GM12878 (cell line): ENCODE data around the gene IL4I1. TPM values are rescaled to one million over a fixed set of nuclear protein-coding genes. Genes with fewer than 3 reads are reported as not detected.

Experiments
- CBFB ChIP-seq: IDR thresholded peaks from 2 replicates; pipeline ENCODE4 v1.6.1; 2016; ENCODE audit warnings: antibody characterized with exemption, low read depth
- CBX3 ChIP-seq: fragments of 200-600 bp; sonication (generic); IDR thresholded peaks from 2 replicates; pipeline ENCODE4 v1.6.1; 2016; ENCODE audit warnings: low read depth, borderline replicate concordance
- CREM ChIP-seq: IDR thresholded peaks from 2 replicates; pipeline ENCODE4 v1.6.1; 2014; ENCODE audit warnings: antibody characterized with exemption, low read depth
- E2F4 ChIP-seq: IDR thresholded peaks from 2 replicates; pipeline ENCODE4 v1.6.1; 2012; ENCODE audit warnings: low read depth, low read length, improper control_type of control experiment
- EED ChIP-seq: sonication (generic); IDR thresholded peaks from 2 replicates; pipeline ENCODE4 v1.6.1; 2016; ENCODE audit warnings: antibody characterized with exemption, low read depth
- EP300 ChIP-seq, 2 experiments: fragments of 150-350 bp in 1 of 2; IDR thresholded peaks; 2 replicates each; pipeline ENCODE4 v1.6.1; 2011 to 2012; ENCODE audit warnings: low read depth in 2 of 2, low read length in 2 of 2, borderline replicate concordance in 1 of 2, improper control_type of control experiment in 1 of 2, inconsistent platforms in 1 of 2; ENCODE audit not compliant: control insufficient read depth in 1 of 2
- HDAC2 ChIP-seq: fragments of 200-600 bp; sonication (generic); IDR thresholded peaks from 2 replicates; pipeline ENCODE4 v1.6.1; 2017
- HDAC6 ChIP-seq: fragments of 200-600 bp; sonication (generic); IDR thresholded peaks from one replicate; pipeline ENCODE4 v1.8.0; 2017; ENCODE audit warnings: antibody characterized with exemption; ENCODE audit not compliant: unreplicated experiment
- LARP7 ChIP-seq: fragments of 450-650 bp; IDR thresholded peaks from 2 replicates; pipeline ENCODE4 v1.6.1; 2017; ENCODE audit warnings: mild to moderate bottlenecking
- MAX ChIP-seq: IDR thresholded peaks from 2 replicates; pipeline ENCODE4 v1.6.1; 2012; ENCODE audit warnings: low read depth, low read length, improper control_type of control experiment
- NFIC ChIP-seq: IDR thresholded peaks from 2 replicates; pipeline ENCODE4 v1.6.1; 2012; ENCODE audit warnings: low read depth, mild to moderate bottlenecking, inconsistent platforms, low read length, moderate library complexity
- NFXL1 ChIP-seq: fragments of 450-650 bp; IDR thresholded peaks from 2 replicates; pipeline ENCODE4 v1.6.1; 2017; ENCODE audit warnings: antibody characterized with exemption, mild to moderate bottlenecking, borderline replicate concordance
- PKNOX1 ChIP-seq: fragments of 450-650 bp; IDR thresholded peaks from 2 replicates; pipeline ENCODE4 v1.6.1; 2016; ENCODE audit warnings: mild to moderate bottlenecking
- RELA ChIP-seq: fragments of 450-650 bp; IDR thresholded peaks from 2 replicates; pipeline ENCODE4 v1.8.0; 2014; ENCODE audit warnings: borderline replicate concordance; ENCODE audit not compliant: partially characterized antibody
- RELB ChIP-seq: fragments of 450-650 bp; IDR thresholded peaks from 2 replicates; pipeline ENCODE4 v1.6.1; 2017; ENCODE audit warnings: low read depth, mild to moderate bottlenecking, moderate library complexity
- SMAD1 ChIP-seq: fragments of 450-650 bp; IDR thresholded peaks from 2 replicates; pipeline ENCODE4 v1.6.1; 2018; ENCODE audit warnings: mild to moderate bottlenecking, low read depth; ENCODE audit not compliant: partially characterized antibody
- SMAD5 ChIP-seq: IDR thresholded peaks from 2 replicates; pipeline ENCODE4 v1.6.1; 2016; ENCODE audit warnings: antibody characterized with exemption, low read depth
- SREBF2 ChIP-seq: IDR thresholded peaks from 2 replicates; pipeline ENCODE4 v1.6.1; 2012; ENCODE audit warnings: mild to moderate bottlenecking, low read length
- STAT1 ChIP-seq: fragments of 450-650 bp; conservative IDR thresholded peaks from 2 replicates; pipeline ENCODE4 v1.6.1; 2014; ENCODE audit warnings: antibody characterized with exemption, mild to moderate bottlenecking
- STAT3 ChIP-seq: IDR thresholded peaks from 2 replicates; pipeline ENCODE4 v1.6.1; 2011; ENCODE audit warnings: low read depth, low read length, improper control_type of control experiment
- USF2 ChIP-seq: IDR thresholded peaks from 2 replicates; pipeline ENCODE4 v1.6.1; 2011; ENCODE audit warnings: low read depth, low read length, improper control_type of control experiment, borderline replicate concordance
- ZBTB4 ChIP-seq: fragments of 450-650 bp; formaldehyde crosslinking; IDR thresholded peaks from 2 replicates; pipeline ENCODE4 v1.4.0; 2022; ENCODE audit warnings: mild to moderate bottlenecking, moderate library complexity
- ZNF207 ChIP-seq: fragments of 450-650 bp; IDR thresholded peaks from 2 replicates; pipeline ENCODE4 v1.6.1; 2014; ENCODE audit warnings: antibody characterized with exemption, mild to moderate bottlenecking, borderline replicate concordance
- polyA plus RNA-seq, 11 experiments: library from polyadenylated mRNA; depleted of rRNA in 4 of 11; unstranded in 6 of 11; stranded (reverse) in 5 of 11; fragments of >200 nt; fragmentation: Nextera tagmentation in 4 of 11; fragmentation: Illumina TruSeq in 1 of 11; extraction: Ambion mirVana in 4 of 11; extraction: Trizol in 1 of 11; gene quantifications; 1 replicate in 1 of 11; 2 replicates in 10 of 11; pipeline versions ENCODE4 v1.2.1 to v1.2.3, GENCODE V29; 2011 to 2016; ENCODE audit warnings: inconsistent platforms in 2 of 11, missing spikeins in 2 of 11, low read depth in 1 of 11
- total RNA-seq, 4 experiments: library from RNA; depleted of rRNA in 3 of 4; stranded (reverse); fragments of >200 nt in 3 of 4; fragmentation: Illumina TruSeq in 1 of 4; extraction: Trizol in 1 of 4; gene quantifications; 2 replicates each; pipeline versions ENCODE4 v1.2.1 to v1.2.3, GENCODE V29; 2013 to 2021

The IL4I1 gene
- total and polyA plus RNA-seq, 10 of the 15 experiments (the other 5 are each of a cell fraction or from before 2014, with no cell fraction given), result 0.62 to 83.8 (median 42.8) TPM

- TF ChIP-seq STAT1, result no peak
- TF ChIP-seq NFIC, result no peak
- TF ChIP-seq RELB, result peak; percentile 58
- no peak for TF ChIP-seq SMAD5
- no peak for TF ChIP-seq CBFB
- TF ChIP-seq USF2, result no peak
- TF ChIP-seq HDAC6, result no peak
- TF ChIP-seq MAX, result no peak
- peak; percentile 60; the same call in 1 of the 2 replicates for TF ChIP-seq LARP7
- TF ChIP-seq PKNOX1, result no peak
- no peak for TF ChIP-seq ZBTB4 (CRISPR knock-in tag)
- no peak for TF ChIP-seq ZNF207
- TF ChIP-seq EP300 (IDR thresholded peaks at IDR 0.05; ENCODE audit: borderline replicate concordance in 1 of 2, control insufficient read depth in 1 of 2, low read depth in 2 of 2, low read length in 2 of 2), result 0 out of 4 replicates have a peak, but pooled peaks of 1 of the 2 experiments have one; percentile 23
- no peak for TF ChIP-seq NFXL1
- no peak for TF ChIP-seq SMAD1
- no peak for TF ChIP-seq CREM
- no peak for TF ChIP-seq E2F4
- no peak for TF ChIP-seq EED
- TF ChIP-seq CBX3, result no peak
- TF ChIP-seq HDAC2, result no peak
- TF ChIP-seq STAT3, result 0 out of 2 replicates have a peak, but pooled peaks have one; percentile 27
- TF ChIP-seq SREBF2, result no peak
- TF ChIP-seq RELA, result no peak
Measured at GRCh38 chr19:49906879-49907564, 10.3 kb upstream of the IL4I1 start (continued).
